ENCODE measurements around the gene ACOT13. TPM values are rescaled to one million over a fixed set of nuclear protein-coding genes. Genes with fewer than 3 reads are reported as not detected.
"Not testable (repeated sequence)": the region's sequence is repeated elsewhere in the genome, so short reads cannot be mapped to it uniquely, and the experiment has no call there.

ACOT13 gene
- total RNA-seq, 1 donor from 2014 or later, result 43.4 TPM

- DNase-seq (ENCODE audit: low spot score); ATAC-seq: not testable (repeated sequence)
These were observed 5.1 kb upstream of the ACOT13 start for GRCh38 chr6:24661759-24662158.

- ATAC-seq (no peak), DNase-seq (ENCODE audit: low spot score) (no peak)
These were observed 4.6 kb upstream of the ACOT13 start for GRCh38 chr6:24662236-24662635.

- ATAC-seq (no peak), DNase-seq (ENCODE audit: low spot score) (no peak)
These were observed 3.7 kb upstream of the ACOT13 start for GRCh38 chr6:24663189-24663588.

- ATAC-seq (no peak), DNase-seq (ENCODE audit: low spot score) (no peak)
These were observed 2.6 kb upstream of the ACOT13 start for GRCh38 chr6:24664046-24664987.

GRCh38 chr6:24666097-24666640 lies 708 bp upstream of the ACOT13 start:
- DNase-seq (ENCODE audit: low spot score), result peak; percentile 62
- peak; percentile 45 for ATAC-seq

- ATAC-seq (peak; percentile 42), DNase-seq (ENCODE audit: low spot score) (peak; percentile 63)
These were observed 514 bp downstream of the ACOT13 start for GRCh38 chr6:24667378-24667803.

GRCh38 chr6:24668066-24668996 lies 1.5 kb downstream of the ACOT13 start:
- DNase-seq (ENCODE audit: low spot score), result peak; percentile 82

GRCh38 chr6:24668997-24669361 lies 2.1 kb downstream of the ACOT13 start:
- ATAC-seq, result no peak
- DNase-seq (ENCODE audit: low spot score), result no peak

More at GRCh38 chr6:24668066-24668996, 1.5 kb downstream of the ACOT13 start:
- ATAC-seq, result peak; percentile 71

- ATAC-seq; DNase-seq (ENCODE audit: low spot score): not testable (repeated sequence)
These were observed 3.6 kb downstream of the ACOT13 start for GRCh38 chr6:24670492-24670891.

- DNase-seq (ENCODE audit: low spot score); ATAC-seq: not testable (repeated sequence)
These were observed 4.2 kb downstream of the ACOT13 start for GRCh38 chr6:24671077-24671476.

GRCh38 chr6:24672620-24673182 lies 5.8 kb downstream of the ACOT13 start:
- ATAC-seq, result peak; percentile 20
- DNase-seq (ENCODE audit: low spot score), result no peak

GRCh38 chr6:24673625-24674024 lies 6.7 kb downstream of the ACOT13 start:
- no peak for DNase-seq (ENCODE audit: low spot score)
- ATAC-seq, result no peak

- not testable (repeated sequence) for ATAC-seq
- peak; percentile 75 for DNase-seq (ENCODE audit: low spot score)
These were observed 12.0 kb downstream of the ACOT13 start for GRCh38 chr6:24678792-24679352.

- ATAC-seq (no peak), DNase-seq (ENCODE audit: low spot score) (no peak)
These were observed 13.7 kb downstream of the ACOT13 start for GRCh38 chr6:24680582-24680981.

- DNase-seq (ENCODE audit: low spot score) (no peak), ATAC-seq (no peak)
These were observed 16.7 kb downstream of the ACOT13 start for GRCh38 chr6:24683297-24684296.

GRCh38 chr6:24686408-24686807 lies 19.5 kb downstream of the ACOT13 start:
- DNase-seq (ENCODE audit: low spot score), result no peak
- no peak for ATAC-seq

GRCh38 chr6:24686946-24687345 lies 20.1 kb downstream of the ACOT13 start:
- ATAC-seq, result no peak
- no peak for DNase-seq (ENCODE audit: low spot score)

GRCh38 chr6:24689964-24690363 lies 23.1 kb downstream of the ACOT13 start:
- ATAC-seq (no peak), DNase-seq (ENCODE audit: low spot score) (no peak)

GRCh38 chr6:24690593-24690992 lies 23.7 kb downstream of the ACOT13 start:
- no peak for DNase-seq (ENCODE audit: low spot score)
- ATAC-seq, result peak; percentile 70

Data from left lobe of liver (tissue), 2 donors.